ENCODE data around the gene SLC12A7. TPM values are rescaled to one million over a fixed set of nuclear protein-coding genes. Genes with fewer than 3 reads are reported as not detected.
A peak's percentile ranks its signal among the peaks of the same experiment; 100 is the strongest.

SLC12A7 gene
- total RNA-seq, 1 experiment from 2014 or later: 28.1 TPM

GRCh38 chr5:1095302-1095989, 16.4 kb downstream of the SLC12A7 start:
- no peak overlapping the region for H3K4me3 Mint-ChIP-seq
- no peaks in the 10 kb centered on the region for H3K9me3 Mint-ChIP-seq
- H3K27me3 Mint-ChIP-seq (ENCODE audit: low read depth): no peaks in the 10 kb centered on the region
- peaks cover 10% of the 10 kb centered on the region; the same call in 1 of the 2 replicates for H3K36me3 Mint-ChIP-seq
- H3K27ac Mint-ChIP-seq: no peak overlapping the region
- H3K4me1 Mint-ChIP-seq: peaks cover 40% of the 10 kb centered on the region
- ChIA-PET CTCF (no interaction called here), POLR2A (no interaction called here)
- ATAC-seq: no peak
- DNase-seq (ENCODE audit: low spot score): no peak
- no peak for TF ChIP-seq GABPB1 (CRISPR knock-in tag; IDR thresholded peaks at IDR 0.05)
- TF ChIP-seq ZNF232 (CRISPR knock-in tag; IDR thresholded peaks at IDR 0.05): no peak
- no peak for TF ChIP-seq USF2 (CRISPR knock-in tag; IDR thresholded peaks at IDR 0.05)
- no peak for TF ChIP-seq HMGA2 (CRISPR knock-in tag; IDR thresholded peaks at IDR 0.05)

- Mint-ChIP-seq H3K9me3 (no peaks in the 10 kb centered on the region), H3K27me3 (ENCODE audit: low read depth) (no peaks in the 10 kb centered on the region), H3K27ac (peak overlapping the region; percentile 84), H3K36me3 (peaks cover 10% of the 10 kb centered on the region; the same call in 1 of the 2 replicates), H3K4me3 (no peak overlapping the region), H3K4me1 (peaks cover 33% of the 10 kb centered on the region)
- DNase-seq (ENCODE audit: low spot score): no peak
- ChIA-PET CTCF (interaction anchor here (0.5 kb wide), 1 partner anchor 132 kb away, joined by 3 read pairs; no protein-coding TSS in a partner anchor), POLR2A (no interaction called here)
- ATAC-seq: peak; percentile 36
- TF ChIP-seq AR (CRISPR knock-in tag; IDR thresholded peaks at IDR 0.05): no peak
- TF ChIP-seq SMAD4 (CRISPR knock-in tag; IDR thresholded peaks at IDR 0.05): no peak
- TF ChIP-seq JUN (CRISPR knock-in tag; IDR thresholded peaks at IDR 0.05): no peak
- TF ChIP-seq TEAD4 (CRISPR knock-in tag; IDR thresholded peaks at IDR 0.05): no peak
Measured at GRCh38 chr5:1094670-1095190, 17.1 kb downstream of the SLC12A7 start.

- POLR2A ChIA-PET: no interaction called here
Measured at GRCh38 chr5:1093361-1093760, 18.5 kb downstream of the SLC12A7 start.

More at GRCh38 chr5:1093361-1093760, 18.5 kb downstream of the SLC12A7 start:
- Mint-ChIP-seq H3K4me1 (peaks cover 24% of the 10 kb centered on the region), H3K9me3 (no peaks in the 10 kb centered on the region), H3K27me3 (ENCODE audit: low read depth) (no peaks in the 10 kb centered on the region), H3K36me3 (peaks cover 10% of the 10 kb centered on the region; the same call in 1 of the 2 replicates), H3K27ac (no peak overlapping the region), H3K4me3 (no peak overlapping the region)
- no peak for TF ChIP-seq PRDM15 (CRISPR knock-in tag; IDR thresholded peaks at IDR 0.05)
- TF ChIP-seq EMX1 (CRISPR knock-in tag; IDR thresholded peaks at IDR 0.05): no peak
- no peak for TF ChIP-seq ZNF138 (CRISPR knock-in tag; conservative IDR thresholded peaks at IDR 0.05)
- TF ChIP-seq ZNF219 (CRISPR knock-in tag; IDR thresholded peaks at IDR 0.05; ENCODE audit: borderline replicate concordance): no peak
- TF ChIP-seq ZNF317 (CRISPR knock-in tag; IDR thresholded peaks at IDR 0.05; ENCODE audit: borderline replicate concordance, low read depth): no peak
- TF ChIP-seq ESRRA (CRISPR knock-in tag; IDR thresholded peaks at IDR 0.05; ENCODE audit: borderline replicate concordance): no peak
- no peak for TF ChIP-seq ATF2 (CRISPR knock-in tag; IDR thresholded peaks at IDR 0.05; ENCODE audit: borderline replicate concordance, low read depth)
- no peak for TF ChIP-seq KAT7 (CRISPR knock-in tag; IDR thresholded peaks at IDR 0.05; ENCODE audit: borderline replicate concordance)
- no peak for TF ChIP-seq OVOL2 (CRISPR knock-in tag; IDR thresholded peaks at IDR 0.05; ENCODE audit: borderline replicate concordance)
- TF ChIP-seq ZNF232 (CRISPR knock-in tag; IDR thresholded peaks at IDR 0.05): no peak
- no peak for TF ChIP-seq ATF6 (CRISPR knock-in tag; IDR thresholded peaks at IDR 0.05)
- no peak for ATAC-seq
- no peak for DNase-seq (ENCODE audit: low spot score)
- CTCF ChIA-PET: no interaction called here
